SK-N-SH treated with all-trans-retinoic acid at 6 μM for 48 hours (cell line): ENCODE measurements around the gene MAP7.

Experiments
- ATAC-seq: fragments of 200-7000 bp; cut with Tn5 transposase; 3 replicates; pipeline ENCODE4 v1.9.1; 2020; ENCODE audit warnings: mild to moderate bottlenecking, moderate library complexity
- ARNTL ChIP-seq: fragments of 450-650 bp; formaldehyde crosslinking; IDR thresholded peaks from 2 replicates; pipeline ENCODE4 v1.5.0; 2020; ENCODE audit warnings: low read depth, mild to moderate bottlenecking, moderate library complexity, borderline replicate concordance
- BACH2 ChIP-seq: fragments of 250-450 bp; sonication (Bioruptor Pico); IDR thresholded peaks from 2 replicates; pipeline ENCODE4 v1.9.0; 2021; ENCODE audit warnings: mild to moderate bottlenecking, borderline replicate concordance
- CREB5 ChIP-seq: fragments of 250-450 bp; sonication (Bioruptor Pico); IDR thresholded peaks from 2 replicates; pipeline ENCODE4 v1.5.1; 2020; ENCODE audit warnings: low read depth, mild to moderate bottlenecking, moderate library complexity
- CSDC2 ChIP-seq: fragments of 250-450 bp; sonication (Bioruptor Pico); IDR thresholded peaks from 2 replicates; pipeline ENCODE4 v1.5.0; 2020; ENCODE audit warnings: mild to moderate bottlenecking, moderate library complexity
- GLIS3 ChIP-seq: fragments of 250-450 bp; sonication (Bioruptor Pico); IDR thresholded peaks from 2 replicates; pipeline ENCODE4 v1.5.0; 2020; ENCODE audit warnings: mild to moderate bottlenecking, moderate library complexity
- ISL1 ChIP-seq: fragments of 250-450 bp; sonication (Bioruptor Pico); IDR thresholded peaks from 2 replicates; pipeline ENCODE4 v2.1.2; 2022; ENCODE audit warnings: mild to moderate bottlenecking, moderate library complexity
- OSR1 ChIP-seq: fragments of 250-450 bp; sonication (Bioruptor Pico); IDR thresholded peaks from 2 replicates; pipeline ENCODE4 v1.8.0; 2022; ENCODE audit warnings: moderate library complexity, mild to moderate bottlenecking, inconsistent platforms
- PATZ1 ChIP-seq: fragments of 250-450 bp; sonication (Bioruptor Pico); IDR thresholded peaks from 2 replicates; pipeline ENCODE4 v1.8.0; 2020; ENCODE audit warnings: mild to moderate bottlenecking, moderate library complexity, borderline replicate concordance
- PPARA ChIP-seq: fragments of 250-450 bp; sonication (Bioruptor Pico); IDR thresholded peaks from 2 replicates; pipeline ENCODE4 v1.5.0; 2020; ENCODE audit warnings: mild to moderate bottlenecking, borderline replicate concordance
- RARB ChIP-seq: fragments of 250-450 bp; sonication (Bioruptor Pico); IDR thresholded peaks from 2 replicates; pipeline ENCODE4 v1.8.0; 2021; ENCODE audit warnings: mild to moderate bottlenecking, moderate library complexity
- SNAI2 ChIP-seq: fragments of 250-450 bp; sonication (Bioruptor Pico); IDR thresholded peaks from 2 replicates; pipeline ENCODE4 v1.5.0; 2020; ENCODE audit warnings: mild to moderate bottlenecking, moderate library complexity
- TCF4 ChIP-seq: fragments of 250-450 bp; sonication (Bioruptor Pico); IDR thresholded peaks from 2 replicates; pipeline ENCODE4 v1.8.0; 2021; ENCODE audit warnings: mild to moderate bottlenecking, moderate library complexity, borderline replicate concordance
- TOX ChIP-seq: fragments of 250-450 bp; sonication (Bioruptor Pico); IDR thresholded peaks from 2 replicates; pipeline ENCODE4 v1.8.0; 2021; ENCODE audit warnings: mild to moderate bottlenecking, moderate library complexity, borderline replicate concordance
- TSHZ2 ChIP-seq: fragments of 250-450 bp; sonication (Bioruptor Pico); IDR thresholded peaks from 2 replicates; pipeline ENCODE4 v1.5.0; 2020; ENCODE audit warnings: mild to moderate bottlenecking, moderate library complexity
- ZC3H10 ChIP-seq: fragments of 250-450 bp; sonication (Bioruptor Pico); IDR thresholded peaks from 2 replicates; pipeline ENCODE4 v1.5.1; 2021; ENCODE audit warnings: mild to moderate bottlenecking, moderate library complexity
- ZFP3 ChIP-seq: fragments of 250-450 bp; sonication (Bioruptor Pico); IDR thresholded peaks from 2 replicates; pipeline ENCODE4 v1.5.0; 2020; ENCODE audit warnings: mild to moderate bottlenecking, moderate library complexity
- ZFP30 ChIP-seq: fragments of 450-650 bp; formaldehyde crosslinking; IDR thresholded peaks from 2 replicates; pipeline ENCODE4 v1.5.0; 2022; ENCODE audit warnings: mild to moderate bottlenecking, moderate library complexity
- ZNF565 ChIP-seq: fragments of 450-650 bp; formaldehyde crosslinking; conservative IDR thresholded peaks from 2 replicates; pipeline ENCODE4 v1.5.0; 2020; ENCODE audit warnings: low read depth, mild to moderate bottlenecking, moderate library complexity
- ZNF70 ChIP-seq: fragments of 450-650 bp; formaldehyde crosslinking; IDR thresholded peaks from 2 replicates; pipeline ENCODE4 v1.5.0; 2020; ENCODE audit warnings: mild to moderate bottlenecking, moderate library complexity
- TF ChIP-seq, protein P1 (sequence below): fragments of 250-450 bp; sonication (Bioruptor Pico); IDR thresholded peaks from 2 replicates; pipeline ENCODE4 v1.5.1; 2021; ENCODE audit warnings: mild to moderate bottlenecking, moderate library complexity
- TF ChIP-seq, protein P2 (sequence below): fragments of 250-450 bp; sonication (Bioruptor Pico); IDR thresholded peaks from 2 replicates; pipeline ENCODE4 v1.8.0; 2021; ENCODE audit warnings: low read depth, mild to moderate bottlenecking, moderate library complexity, borderline replicate concordance

The MAP7 gene

DNA sequence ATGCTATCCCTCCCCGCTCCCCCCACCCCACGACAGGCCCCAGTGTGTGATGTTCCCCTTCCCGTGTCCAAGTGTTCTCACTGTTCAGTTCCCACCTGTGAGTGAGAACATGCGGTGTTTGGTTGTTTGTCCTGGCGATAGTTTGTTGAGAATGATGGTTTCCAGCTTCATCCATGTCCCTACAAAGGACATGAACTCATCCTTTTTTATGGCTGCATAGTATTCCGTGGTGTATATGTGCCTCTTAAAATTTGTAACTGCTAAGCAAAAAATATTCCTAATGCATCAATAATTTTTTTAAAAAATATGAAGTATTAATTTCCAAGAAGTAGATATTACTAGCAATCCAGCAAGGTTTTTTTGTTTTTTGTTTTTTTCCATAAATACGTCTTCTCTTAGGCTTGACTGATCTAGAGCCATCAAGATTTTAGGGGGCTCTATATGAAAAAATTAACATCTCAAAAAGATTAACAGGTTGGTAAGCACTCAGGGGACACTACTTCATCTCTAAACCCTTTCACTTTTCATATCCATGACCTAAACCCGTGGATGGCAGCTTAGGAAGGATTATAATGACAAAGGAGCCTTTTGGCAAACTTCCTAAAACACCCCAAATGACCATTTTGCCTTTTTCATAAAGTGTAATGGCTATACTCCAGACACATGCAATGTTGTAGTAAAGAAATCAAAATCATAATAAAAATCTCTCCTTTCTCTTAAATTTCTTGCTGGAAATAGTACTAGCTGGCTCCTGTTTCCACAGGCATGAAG is 14.2 kb downstream of the MAP7 start:
- TF ChIP-seq PATZ1 (CRISPR knock-in tag) (no peak), ZC3H10 (CRISPR knock-in tag) (no peak), BACH2 (no peak), ARNTL (no peak), RARB (CRISPR knock-in tag) (no peak), ISL1 (CRISPR knock-in tag) (no peak), TCF4 (no peak), TOX (no peak), PPARA (CRISPR knock-in tag) (no peak), ZNF70 (CRISPR knock-in tag) (no peak), GLIS3 (CRISPR knock-in tag) (no peak), ZFP3 (CRISPR knock-in tag) (no peak)

DNA sequence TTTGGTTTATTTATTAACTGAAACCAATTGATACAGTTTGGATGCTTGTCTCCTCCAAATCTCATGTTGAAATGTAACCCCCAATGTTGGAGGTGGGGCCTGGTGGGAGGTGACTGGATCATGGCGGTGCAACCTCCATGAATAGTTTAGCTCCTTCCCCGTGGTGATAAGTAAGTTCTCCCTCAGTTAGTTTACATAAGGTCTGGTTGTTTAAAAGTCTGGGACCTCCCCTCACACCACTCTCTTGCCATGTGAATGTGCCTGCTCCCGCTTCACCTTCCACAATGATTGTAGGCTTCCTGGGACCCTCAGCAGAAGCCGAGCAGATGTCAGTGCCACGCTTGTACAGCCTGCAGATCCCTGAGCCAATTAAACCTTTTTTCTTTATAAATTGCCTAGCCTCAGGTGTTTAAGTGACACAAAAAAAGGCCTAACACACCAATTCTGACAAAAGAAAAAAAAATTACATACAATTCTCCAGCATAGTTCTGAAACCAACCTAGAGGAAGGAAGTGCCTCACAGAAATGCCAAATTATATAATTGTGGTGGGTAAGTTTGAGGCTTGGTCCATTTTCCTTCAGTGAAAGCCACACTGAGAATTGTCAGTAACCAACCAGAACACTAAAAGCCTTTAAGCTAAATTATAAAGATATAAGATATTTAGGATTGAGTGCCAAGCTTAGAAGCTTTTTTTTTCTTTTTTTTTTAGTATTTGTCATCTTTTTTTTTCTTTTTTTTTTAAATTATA is 15.0 kb downstream of the MAP7 start:
- no peak for ATAC-seq
- TF ChIP-seq BACH2: no peak
- TF ChIP-seq TSHZ2 (CRISPR knock-in tag): no peak
- no peak for TF ChIP-seq ARNTL
- TF ChIP-seq ISL1 (CRISPR knock-in tag): no peak
- no peak for TF ChIP-seq RARB (CRISPR knock-in tag)

More for the DNA sequence above, 14.2 kb downstream of the MAP7 start:
- no peak for ATAC-seq

GRCh38 chr6:136534268-136534667 is 16.0 kb downstream of the MAP7 start:
- TF ChIP-seq CREB5 (CRISPR knock-in tag) (no peak), CSDC2 (no peak), ARNTL (no peak)
- TF ChIP-seq, protein P1, sequence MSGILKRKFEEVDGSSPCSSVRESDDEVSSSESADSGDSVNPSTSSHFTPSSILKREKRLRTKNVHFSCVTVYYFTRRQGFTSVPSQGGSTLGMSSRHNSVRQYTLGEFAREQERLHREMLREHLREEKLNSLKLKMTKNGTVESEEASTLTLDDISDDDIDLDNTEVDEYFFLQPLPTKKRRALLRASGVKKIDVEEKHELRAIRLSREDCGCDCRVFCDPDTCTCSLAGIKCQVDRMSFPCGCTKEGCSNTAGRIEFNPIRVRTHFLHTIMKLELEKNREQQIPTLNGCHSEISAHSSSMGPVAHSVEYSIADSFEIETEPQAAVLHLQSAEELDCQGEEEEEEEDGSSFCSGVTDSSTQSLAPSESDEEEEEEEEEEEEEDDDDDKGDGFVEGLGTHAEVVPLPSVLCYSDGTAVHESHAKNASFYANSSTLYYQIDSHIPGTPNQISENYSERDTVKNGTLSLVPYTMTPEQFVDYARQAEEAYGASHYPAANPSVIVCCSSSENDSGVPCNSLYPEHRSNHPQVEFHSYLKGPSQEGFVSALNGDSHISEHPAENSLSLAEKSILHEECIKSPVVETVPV (CRISPR knock-in tag): no peak
- no peak for ATAC-seq

- TF ChIP-seq ZC3H10 (CRISPR knock-in tag): no peak
- TF ChIP-seq ISL1 (CRISPR knock-in tag): no peak
- TF ChIP-seq CSDC2: no peak
- TF ChIP-seq ZFP30: no peak
- ATAC-seq: no peak
Observed at GRCh38 chr6:136533487-136533886, 16.7 kb downstream of the MAP7 start.

DNA sequence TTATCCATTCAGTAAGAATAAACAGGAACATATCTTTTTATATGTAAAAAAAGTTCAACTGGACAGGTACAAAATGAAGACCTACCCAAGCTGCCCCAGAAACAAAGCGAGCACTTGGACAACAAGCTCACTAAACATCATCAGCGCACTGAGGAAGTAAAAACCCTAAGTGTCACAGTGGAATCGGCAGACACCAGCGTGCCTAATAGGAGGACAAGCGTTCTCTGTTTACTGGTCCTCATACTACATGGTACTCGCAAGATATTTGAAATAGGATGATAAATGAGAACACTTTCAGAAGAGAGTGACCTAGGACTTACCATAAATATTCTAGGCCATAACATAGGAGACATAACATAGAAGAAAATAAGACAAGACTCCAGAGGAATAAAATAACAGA is 18.2 kb downstream of the MAP7 start:
- ATAC-seq: no peak
- TF ChIP-seq ZFP30 (no peak), ZNF565 (CRISPR knock-in tag) (no peak), CSDC2 (no peak), TSHZ2 (CRISPR knock-in tag) (no peak), BACH2 (no peak), OSR1 (CRISPR knock-in tag) (no peak), ZC3H10 (CRISPR knock-in tag) (no peak), TCF4 (no peak), ZNF70 (CRISPR knock-in tag) (no peak), TOX (no peak), SNAI2 (CRISPR knock-in tag) (no peak), ZFP3 (CRISPR knock-in tag) (no peak)
- TF ChIP-seq, protein P2, sequence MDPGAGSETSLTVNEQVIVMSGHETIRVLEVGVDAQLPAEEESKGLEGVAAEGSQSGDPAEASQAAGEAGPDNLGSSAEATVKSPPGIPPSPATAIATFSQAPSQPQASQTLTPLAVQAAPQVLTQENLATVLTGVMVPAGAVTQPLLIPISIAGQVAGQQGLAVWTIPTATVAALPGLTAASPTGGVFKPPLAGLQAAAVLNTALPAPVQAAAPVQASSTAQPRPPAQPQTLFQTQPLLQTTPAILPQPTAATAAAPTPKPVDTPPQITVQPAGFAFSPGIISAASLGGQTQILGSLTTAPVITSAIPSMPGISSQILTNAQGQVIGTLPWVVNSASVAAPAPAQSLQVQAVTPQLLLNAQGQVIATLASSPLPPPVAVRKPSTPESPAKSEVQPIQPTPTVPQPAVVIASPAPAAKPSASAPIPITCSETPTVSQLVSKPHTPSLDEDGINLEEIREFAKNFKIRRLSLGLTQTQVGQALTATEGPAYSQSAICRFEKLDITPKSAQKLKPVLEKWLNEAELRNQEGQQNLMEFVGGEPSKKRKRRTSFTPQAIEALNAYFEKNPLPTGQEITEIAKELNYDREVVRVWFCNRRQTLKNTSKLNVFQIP (CRISPR knock-in tag): no peak
